ENCODE results near the gene BSN.

Gene BSN

DNA sequence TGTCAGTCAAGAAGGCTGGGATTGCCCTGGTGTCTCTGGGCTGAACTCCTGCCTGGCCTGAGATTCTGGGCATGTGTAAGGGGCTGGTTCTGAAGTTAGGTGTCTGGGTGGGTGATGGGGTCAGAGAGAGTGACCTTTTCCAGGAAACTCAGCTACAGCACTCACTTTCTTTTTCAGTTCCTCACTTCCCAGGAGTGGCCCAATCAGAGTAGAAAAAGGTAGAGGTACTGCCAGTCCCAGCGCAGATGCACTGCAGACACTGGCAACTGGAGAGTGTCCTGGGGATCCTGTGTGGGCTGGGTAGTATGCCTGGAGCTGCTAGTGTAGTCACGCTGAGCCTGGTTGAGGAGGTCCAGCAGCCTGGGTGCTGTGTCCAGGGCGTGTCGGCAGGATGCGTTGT, 73.4 kb downstream of the BSN start:
- no peak for DNase-seq (ENCODE audit: low read depth, low spot score)

DNA sequence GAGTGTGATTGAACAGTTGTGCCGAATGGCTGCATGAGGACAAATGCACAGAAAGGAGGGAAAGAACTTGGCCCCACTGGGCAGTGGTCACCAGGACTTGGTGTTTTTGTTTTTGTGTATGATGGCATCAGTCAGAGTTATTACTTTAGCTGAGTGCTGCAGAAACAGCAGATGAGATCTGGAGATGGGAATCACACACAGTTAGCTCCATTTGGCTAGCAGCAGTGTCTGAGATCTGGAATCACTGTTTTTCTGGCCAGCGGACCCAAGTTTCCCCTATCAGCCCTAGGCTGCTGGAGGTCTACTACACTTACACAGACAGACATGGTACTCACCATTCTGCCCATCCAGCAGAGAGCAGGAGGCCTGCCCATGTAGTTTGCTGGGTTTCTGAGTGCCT, 74.0 kb downstream of the BSN start:
- no peak for DNase-seq (ENCODE audit: low read depth, low spot score)

DNA sequence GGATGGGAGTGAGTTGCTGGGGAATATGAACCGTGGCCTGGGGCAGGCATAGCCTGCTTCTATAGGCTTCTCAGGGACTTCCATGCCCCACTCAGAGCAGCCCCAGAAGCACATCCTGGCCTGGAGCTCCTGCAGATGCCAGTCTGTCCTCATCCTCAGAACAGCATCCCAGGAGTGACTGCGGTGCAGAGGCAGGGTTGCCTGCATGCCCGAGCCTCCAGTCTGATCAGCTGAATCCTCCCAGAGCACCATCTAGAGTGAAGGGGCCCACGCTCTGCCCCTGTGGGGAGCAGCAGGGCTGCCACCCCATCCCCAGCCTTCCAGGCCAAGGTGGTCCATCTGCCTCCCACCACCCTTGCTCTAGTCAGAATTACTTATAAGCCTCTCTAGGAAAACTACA, 75.2 kb downstream of the BSN start:
- DNase-seq (ENCODE audit: low read depth, low spot score), result no peak

DNA sequence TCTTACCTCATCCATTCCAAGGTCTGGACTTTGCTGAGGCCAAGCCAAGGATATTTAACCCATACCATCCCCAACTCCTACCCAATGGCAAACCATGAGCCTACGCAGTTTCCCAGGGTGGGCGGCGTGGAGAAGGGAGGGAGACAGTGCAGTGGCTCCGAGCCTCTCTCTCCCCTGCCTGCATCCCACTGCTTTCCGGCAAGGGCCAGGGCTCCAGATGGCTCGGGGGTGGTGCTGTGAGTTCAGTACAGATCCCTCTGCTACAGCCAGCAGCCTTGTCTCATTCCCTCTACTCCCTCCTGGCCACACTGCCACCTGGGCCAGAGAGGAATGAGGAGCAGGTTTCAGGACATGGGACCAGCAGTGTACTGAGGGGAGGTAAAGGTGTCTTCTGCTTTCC, 75.6 kb downstream of the BSN start:
- no peak for DNase-seq (ENCODE audit: low read depth, low spot score)

DNA sequence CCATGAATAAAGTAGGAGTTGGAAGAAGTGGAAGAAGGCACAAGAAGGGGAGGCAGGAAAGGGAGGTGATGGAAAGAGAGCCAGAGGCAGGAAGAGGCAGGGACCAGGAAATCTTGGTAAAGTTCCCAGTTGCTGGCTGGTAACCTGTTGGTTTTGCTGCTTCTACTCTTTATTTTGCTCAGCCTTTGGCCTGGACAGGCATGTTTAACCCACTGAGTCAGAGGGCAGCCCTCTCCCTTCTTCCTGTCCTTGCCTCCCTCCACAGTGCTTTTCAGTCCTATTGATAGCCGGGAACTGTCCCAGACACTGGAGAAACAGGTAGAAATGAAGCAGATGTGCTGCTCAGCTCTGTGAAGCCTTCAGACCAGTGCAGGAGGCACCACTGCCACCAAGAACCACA, 76.5 kb downstream of the BSN start:
- no peak for DNase-seq (ENCODE audit: low read depth, low spot score)

DNA sequence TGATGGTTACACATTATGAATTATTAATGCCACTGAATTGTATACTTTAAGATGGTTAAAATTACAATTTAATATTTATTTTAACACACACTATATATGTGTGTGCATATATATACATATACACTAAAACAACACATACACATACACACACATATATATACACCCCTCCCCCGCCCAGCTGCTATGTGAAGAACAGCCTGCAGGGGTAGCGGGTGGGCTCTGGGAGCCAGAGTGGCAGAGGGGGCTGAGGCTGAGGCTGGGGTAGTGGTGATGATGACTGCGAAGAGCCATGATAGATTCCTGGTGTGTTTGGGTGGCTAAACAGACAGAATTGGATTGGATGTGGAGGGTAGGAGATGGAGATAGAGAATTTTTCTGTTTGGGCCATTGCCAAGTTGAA, 80.5 kb downstream of the BSN start:
- no peak for DNase-seq (ENCODE audit: low read depth, low spot score)

DNA sequence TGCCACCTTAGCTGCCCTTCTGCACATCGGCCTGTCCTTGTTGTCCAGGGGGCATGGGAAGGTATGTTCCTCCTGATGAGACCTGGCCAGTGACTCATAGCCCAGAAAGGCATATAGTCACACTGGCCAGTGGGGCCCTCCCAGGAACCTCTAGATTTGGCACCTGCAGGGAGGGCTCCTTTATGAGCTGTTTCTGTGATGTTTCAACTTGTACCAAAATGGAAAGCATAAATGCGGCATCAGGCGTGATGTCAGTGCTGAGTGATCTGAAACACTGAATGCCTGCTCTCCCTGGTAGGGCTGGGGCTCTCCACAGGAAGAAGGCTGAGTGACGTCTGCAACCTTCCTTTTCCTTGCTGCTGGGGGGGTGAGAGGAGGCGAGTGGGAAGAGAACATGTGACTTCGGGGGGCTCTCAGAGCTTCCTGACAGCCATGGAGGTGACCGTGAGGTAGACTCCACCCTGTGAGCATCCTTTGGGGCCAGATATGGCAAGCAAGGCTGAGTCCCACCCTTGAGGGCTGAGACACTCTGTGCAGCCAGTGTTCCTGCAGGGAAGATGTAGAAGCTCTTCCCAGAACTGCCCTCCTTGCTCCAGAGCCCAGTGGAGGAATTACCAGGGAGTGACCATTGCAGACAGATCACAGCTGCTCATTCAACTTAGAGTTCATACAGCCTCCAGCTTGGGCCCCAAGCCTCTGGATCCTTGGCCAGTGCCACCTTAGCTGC, 82.8 kb downstream of the BSN start:
- DNase-seq (ENCODE audit: low read depth, low spot score), result no peak

DNA sequence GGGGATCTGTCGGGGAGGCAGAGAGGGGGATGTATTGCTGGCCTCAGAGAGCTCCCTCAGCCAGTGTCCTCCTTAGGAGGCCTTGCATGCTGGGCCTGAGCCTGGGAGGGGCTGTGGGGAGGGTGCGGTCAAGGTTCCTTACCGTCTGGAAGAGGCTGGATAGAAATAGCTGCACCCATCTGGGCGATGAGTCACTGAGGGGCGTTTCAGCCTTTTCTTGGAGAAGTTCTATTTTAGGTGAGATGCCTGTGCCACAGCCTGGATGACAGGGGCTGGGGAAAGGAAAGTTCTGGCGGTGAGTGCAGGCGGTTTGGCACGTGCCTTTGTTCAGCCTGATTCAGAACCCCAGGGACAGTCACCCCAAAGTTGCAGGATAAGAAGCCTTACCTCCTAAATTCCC, 84.2 kb downstream of the BSN start:
- no peak for DNase-seq (ENCODE audit: low read depth, low spot score)

DNA sequence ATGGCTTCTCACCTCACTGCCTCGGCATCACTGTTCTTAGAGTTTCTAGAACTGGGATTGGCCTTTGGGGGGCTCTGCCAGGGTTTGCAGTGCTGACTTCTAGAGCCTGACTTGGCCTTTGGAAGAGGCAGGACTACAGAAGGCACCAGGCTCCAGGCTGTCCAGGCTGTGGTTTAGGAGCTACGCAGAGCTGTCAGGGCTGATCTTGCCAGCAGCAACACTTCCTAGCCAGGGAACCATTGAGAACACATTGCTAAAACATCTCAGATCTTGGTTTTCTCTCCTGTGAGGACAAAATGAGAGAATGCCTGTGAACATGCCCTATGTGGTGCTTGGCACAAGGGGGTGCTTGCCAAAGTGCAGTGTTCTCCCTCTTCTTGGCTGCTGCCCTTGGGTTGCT, 85.3 kb downstream of the BSN start:
- no peak for DNase-seq (ENCODE audit: low read depth, low spot score)

DNA sequence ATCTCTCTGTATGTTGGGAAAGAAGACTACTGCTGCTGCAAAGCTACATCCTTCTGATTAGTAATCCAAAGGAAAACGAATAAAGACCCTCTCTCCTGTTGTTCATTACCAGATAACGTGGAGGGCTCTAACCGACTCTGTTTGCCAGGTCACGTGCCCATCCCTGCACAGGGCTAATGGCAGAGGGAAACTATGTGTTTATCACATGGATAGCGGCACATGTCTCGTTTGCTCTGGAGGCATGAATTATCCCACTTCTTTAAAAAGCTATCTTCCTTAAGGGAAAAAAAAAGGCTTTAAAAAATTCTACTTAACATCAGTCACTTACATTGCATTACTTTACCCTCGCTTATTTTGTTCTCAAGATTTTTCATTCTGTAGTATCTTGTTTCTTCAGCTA, 87.0 kb downstream of the BSN start:
- DNase-seq (ENCODE audit: low read depth, low spot score), result no peak

DNA sequence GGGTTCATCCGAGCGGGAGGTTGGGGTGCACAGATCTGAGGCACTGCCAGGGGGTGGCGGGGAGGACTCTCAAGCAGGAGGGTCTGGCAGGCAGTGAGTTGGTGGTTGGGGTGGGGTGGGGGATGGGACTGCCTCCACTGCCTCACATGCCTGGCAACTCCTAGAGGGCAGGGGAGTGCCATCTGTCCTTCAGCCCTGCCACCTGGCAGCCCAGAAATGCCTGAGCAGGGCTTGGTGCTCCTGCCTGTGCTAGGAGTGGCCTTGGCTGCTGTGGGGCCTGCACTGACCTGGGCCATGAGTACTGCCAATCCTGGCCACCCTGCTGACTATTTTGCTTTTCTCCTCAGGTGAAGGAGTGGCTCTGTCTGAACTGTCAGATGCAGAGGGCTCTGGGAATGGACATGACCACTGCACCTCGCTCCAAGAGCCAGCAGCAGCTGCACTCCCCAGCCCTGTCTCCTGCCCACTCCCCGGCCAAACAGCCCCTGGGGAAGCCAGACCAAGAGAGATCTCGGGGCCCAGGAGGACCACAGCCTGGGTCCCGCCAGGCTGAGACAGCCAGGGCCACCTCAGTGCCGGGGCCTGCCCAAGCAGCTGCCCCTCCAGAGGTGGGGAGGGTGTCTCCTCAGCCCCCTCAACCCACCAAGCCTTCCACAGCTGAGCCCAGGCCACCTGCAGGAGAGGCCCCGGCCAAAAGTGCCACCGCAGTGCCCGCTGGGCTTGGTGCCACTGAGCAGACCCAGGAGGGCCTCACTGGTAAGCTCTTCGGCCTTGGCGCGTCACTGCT, 87.8 kb downstream of the BSN start:
- no peak for DNase-seq (ENCODE audit: low read depth, low spot score)

DNA sequence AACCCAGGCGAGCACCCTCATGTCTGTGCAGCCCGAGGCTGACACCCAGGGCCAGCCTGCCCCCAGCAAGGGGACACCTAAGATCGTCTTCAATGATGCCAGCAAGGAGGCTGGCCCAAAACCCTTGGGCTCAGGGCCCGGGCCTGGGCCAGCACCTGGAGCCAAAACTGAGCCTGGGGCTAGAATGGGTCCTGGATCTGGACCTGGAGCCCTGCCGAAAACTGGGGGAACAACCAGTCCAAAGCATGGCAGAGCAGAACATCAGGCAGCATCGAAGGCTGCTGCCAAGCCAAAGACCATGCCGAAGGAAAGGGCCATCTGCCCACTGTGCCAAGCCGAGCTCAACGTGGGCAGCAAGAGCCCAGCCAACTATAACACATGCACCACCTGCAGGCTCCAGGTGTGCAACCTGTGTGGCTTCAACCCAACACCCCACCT, 88.5 kb downstream of the BSN start:
- no peak for DNase-seq (ENCODE audit: low read depth, low spot score)

DNA sequence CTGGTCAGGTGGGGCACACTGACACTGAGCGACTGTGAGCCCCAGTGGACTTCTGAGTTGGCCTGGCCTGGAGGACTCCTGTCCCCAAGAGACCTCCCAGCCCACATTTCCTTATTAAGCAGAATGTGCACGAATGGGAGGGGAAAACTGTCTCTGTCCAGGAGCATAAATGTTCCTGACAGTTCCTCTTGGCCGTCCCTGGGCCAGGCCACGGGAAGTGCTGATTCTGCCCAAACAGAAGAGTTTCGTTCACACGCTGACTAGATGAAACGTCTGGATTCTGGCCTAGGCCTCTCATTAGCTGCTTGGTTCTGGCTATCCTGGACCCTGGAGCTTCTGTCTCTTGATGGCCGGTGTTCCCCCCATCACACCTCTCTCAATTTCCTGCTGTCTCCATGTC, 90.4 kb downstream of the BSN start:
- no peak for DNase-seq (ENCODE audit: low read depth, low spot score)

DNA sequence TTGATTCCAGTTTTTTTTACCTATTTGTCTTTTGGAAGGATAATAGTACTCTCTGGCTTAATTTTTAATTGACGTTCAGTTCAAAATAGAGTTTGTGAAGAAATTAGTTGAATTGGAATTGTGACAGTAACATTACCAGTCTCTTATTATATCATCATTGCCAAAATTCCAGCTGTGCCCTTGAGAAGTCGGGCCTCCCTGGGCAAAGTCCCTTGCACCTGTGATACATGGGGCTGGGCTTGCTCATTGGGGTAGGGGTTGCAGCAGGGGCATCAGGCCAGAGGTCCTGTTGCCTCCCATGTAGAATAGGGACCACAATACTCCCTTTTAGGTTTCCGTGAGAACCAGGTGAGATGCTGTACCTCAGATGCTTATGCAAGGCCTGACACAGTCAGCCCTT, 92.0 kb downstream of the BSN start:
- no peak for DNase-seq (ENCODE audit: low read depth, low spot score)

DNA sequence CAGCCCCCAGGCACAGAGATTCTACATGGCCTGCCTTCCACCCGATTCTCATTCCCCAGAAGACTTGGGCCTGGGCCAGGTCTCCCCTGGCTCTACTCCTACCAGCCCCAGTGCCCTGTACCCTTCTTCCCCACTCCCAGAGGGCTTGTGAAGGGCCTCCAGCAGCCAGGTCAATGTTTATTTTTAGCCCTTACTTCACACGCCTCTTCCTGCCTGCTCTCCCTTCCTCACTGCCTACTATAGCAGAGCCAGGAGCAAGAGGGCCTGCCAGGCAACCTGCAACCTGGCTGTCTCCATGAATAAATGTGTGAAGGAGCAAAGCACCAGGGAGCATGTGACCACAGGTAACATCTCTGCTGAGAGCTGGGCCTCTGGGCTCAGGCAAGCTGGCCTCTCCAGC, 93.5 kb downstream of the BSN start:
- DNase-seq (ENCODE audit: low read depth, low spot score), result no peak

DNA sequence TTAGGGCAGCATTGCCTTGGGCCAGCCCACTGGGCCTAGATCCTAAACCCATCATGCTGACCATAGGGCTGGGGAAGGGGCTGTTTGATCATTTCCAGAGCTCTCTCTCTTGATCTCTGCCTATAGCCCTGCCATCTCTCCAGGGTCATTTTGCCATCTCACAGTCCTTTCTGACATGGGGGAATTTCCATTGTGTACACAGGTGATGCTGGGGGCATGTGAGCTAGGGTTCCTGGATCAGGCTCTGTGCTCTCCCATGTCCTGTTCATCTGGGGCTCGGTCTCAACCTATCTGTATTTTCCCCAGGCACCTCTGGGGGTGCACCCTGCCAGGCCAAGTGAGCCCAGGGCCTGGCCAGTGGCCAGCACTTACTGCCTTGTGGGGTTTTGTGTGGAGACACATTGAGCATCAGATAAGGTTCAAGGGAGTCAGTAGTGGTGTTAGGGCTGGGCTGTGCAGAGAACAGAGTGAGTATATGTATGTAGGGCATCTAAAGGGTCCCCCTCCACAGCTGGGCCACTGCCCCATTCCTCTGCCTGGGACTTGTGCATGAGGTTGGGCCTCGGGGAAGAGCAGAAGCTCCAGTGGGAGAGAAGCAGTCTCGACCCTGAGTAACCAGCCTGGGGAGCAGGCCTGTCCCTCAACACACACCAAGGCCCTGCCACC, 94.2 kb downstream of the BSN start:
- no peak for DNase-seq (ENCODE audit: low read depth, low spot score)

DNA sequence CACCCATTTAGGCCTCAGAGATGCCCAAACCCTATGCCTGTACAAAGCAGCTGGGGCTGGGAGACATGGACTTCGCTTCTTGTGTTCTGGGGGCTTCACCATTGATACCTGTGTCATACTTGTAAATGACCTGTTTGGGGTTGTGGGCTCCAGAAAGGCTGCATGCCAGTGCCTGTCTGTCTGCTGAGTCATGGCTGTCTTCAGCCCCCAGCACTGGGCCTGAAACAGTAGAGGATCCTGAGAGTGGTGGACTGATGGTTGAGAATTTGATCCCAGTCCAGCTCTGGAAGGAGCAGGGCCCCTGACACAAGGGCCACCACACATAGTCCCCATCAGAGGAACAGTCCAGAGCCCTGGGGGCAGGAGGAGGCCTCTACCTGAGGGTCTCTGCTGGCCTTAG, 95.3 kb downstream of the BSN start:
- DNase-seq (ENCODE audit: low read depth, low spot score), result no peak

DNA sequence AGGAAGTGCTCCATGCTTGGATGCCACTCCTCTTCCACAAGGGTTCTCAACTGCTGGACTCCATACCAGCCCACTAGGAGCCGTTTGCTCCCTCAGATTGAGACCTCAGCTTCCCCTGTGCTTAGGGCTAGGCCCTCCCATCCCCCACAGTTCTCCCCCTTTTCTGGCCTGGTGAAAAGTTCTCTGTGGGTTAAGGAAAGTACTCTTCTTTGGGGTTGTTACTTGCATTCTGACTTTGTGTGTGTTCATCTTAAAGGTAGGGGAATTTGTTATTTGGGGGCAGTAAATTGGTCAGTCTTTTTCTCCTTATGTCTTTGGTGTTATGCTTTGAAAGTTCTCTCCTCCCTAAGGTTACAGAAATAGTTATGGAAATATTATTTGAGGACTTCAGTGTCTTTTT, 95.9 kb downstream of the BSN start:
- no peak for DNase-seq (ENCODE audit: low read depth, low spot score)

DNA sequence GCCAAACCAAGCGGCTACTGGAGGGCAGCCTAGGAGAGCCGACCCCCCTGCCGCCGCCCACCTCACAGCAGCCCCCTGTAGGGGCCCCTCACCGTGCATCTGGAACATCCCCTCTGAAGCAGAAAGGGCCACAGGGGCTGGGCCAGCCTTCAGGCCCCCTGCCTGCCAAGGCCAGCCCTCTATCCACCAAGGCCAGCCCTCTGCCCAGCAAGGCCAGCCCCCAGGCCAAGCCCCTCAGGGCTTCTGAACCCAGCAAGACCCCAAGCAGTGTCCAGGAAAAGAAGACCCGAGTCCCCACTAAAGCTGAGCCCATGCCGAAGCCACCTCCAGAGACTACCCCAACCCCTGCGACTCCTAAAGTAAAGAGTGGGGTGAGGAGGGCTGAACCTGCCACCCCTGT, 96.4 kb downstream of the BSN start:
- no peak for DNase-seq (ENCODE audit: low read depth, low spot score)

DNA sequence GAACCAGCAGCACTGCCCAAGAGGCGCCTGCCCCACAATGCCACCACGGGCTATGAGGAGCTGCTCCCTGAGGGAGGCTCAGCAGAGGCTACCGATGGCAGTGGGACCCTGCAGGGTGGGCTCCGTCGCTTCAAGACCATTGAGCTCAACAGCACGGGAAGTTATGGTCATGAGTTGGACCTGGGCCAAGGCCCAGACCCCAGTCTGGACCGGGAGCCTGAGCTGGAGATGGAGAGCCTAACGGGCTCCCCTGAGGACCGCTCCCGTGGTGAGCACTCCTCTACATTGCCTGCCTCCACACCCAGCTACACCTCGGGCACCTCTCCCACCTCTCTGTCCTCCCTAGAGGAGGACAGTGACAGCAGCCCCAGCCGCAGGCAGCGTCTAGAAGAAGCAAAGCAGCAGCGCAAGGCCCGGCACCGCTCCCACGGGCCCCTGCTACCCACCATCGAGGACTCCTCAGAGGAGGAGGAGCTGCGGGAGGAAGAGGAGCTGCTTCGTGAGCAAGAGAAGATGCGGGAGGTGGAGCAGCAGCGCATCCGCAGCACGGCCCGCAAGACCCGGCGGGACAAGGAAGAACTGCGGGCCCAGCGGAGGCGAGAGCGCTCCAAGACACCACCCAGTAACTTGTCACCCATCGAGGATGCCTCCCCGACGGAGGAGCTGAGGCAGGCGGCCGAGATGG, 98.1 kb downstream of the BSN start:
- DNase-seq (ENCODE audit: low read depth, low spot score), result no peak

DNA sequence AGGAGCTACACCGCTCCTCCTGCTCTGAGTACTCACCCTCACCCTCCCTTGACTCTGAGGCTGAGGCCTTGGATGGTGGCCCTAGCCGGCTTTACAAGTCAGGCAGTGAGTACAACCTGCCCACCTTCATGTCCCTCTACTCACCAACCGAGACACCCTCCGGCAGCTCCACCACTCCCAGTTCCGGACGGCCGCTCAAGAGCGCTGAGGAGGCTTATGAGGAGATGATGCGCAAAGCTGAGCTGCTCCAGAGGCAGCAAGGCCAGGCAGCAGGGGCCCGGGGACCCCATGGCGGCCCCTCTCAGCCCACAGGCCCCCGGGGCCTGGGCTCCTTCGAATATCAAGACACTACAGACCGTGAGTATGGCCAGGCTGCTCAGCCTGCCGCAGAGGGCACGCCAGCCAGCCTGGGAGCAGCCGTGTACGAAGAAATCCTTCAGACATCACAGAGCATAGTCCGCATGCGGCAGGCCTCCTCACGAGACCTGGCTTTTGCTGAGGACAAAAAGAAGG, 98.7 kb downstream of the BSN start:
- DNase-seq (ENCODE audit: low read depth, low spot score), result no peak

DNA sequence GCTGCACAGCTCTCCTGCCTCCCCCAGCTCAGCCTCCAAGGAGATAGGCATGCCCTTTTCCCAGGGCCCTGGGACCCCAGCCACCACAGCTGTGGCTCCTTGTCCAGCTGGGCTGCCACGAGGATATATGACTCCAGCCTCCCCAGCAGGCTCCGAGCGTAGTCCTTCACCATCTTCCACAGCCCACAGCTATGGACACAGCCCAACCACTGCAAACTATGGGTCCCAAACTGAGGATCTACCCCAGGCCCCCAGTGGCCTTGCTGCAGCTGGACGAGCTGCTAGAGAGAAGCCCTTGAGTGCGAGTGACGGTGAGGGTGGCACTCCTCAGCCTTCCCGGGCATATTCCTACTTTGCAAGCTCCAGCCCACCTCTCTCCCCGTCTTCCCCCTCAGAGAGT, 99.3 kb downstream of the BSN start:
- DNase-seq (ENCODE audit: low read depth, low spot score), result no peak

Measured in activated naive CD8-positive, alpha-beta T cell treated with anti-CD3 and anti-CD28 coated beads, Interleukin-2, amount 50 U/mL, for 16 hours (primary cell).